ENCODE measurements around the gene ANKRD63.

Gene ANKRD63

GRCh38 chr15:40280260-40281056 lies 2.4 kb downstream of the ANKRD63 start:
- H3K4me3 ChIP-seq (ENCODE audit: low read depth, low read length): no peak overlapping the region

GRCh38 chr15:40279437-40280141 lies 3.3 kb downstream of the ANKRD63 start:
- no peak overlapping the region for H3K4me3 ChIP-seq (ENCODE audit: low read depth, low read length)

- H3K4me3 ChIP-seq (ENCODE audit: low read depth, low read length): no peak overlapping the region
Measured at GRCh38 chr15:40278026-40278425, 4.8 kb downstream of the ANKRD63 start.

DNA sequence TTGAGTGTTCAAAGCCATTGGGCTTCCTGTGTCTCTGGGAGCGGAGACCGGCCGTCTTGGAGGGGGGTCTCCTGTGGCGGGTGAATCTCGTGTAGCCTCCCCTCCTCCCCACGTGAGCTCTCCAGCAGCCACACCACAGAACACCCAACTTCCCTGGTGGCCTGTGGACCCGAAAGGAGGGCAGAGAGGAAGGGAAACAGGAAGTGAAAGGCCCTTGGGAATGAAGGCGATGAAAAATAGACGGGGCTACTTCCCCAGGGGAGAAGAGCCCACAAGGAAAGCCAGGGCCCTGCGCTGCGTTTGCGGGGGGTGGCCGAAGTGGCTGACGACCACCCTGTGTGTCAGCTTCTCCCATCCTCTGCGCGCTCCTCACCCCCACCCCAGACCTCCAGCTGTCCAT lies 5.4 kb downstream of the ANKRD63 start:
- H3K4me3 ChIP-seq (ENCODE audit: low read depth, low read length): no peak overlapping the region

DNA sequence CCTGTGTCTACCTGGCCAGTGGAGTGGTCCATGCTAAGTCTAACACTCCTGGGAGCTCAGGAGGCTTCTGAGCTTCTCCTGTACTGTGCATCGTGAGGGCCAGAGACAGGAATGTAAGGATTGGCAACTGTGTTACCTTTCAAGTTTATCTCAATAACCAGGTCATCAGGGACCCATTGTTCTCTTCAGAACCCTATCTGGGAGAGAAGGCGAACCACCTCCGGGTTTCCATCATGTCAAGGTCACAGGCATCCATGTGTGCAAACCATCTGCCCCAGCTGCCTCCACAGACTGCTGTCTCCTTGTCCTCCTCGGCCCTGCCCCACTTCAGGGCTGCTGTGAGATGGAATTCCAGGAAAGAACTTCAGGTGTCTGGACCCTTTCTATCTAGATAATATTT lies 5.9 kb downstream of the ANKRD63 start:
- H3K4me3 ChIP-seq (ENCODE audit: low read depth, low read length): no peak overlapping the region

- no peak overlapping the region for H3K4me3 ChIP-seq (ENCODE audit: low read depth, low read length)
Measured at GRCh38 chr15:40275954-40276353, 6.9 kb downstream of the ANKRD63 start.

DNA sequence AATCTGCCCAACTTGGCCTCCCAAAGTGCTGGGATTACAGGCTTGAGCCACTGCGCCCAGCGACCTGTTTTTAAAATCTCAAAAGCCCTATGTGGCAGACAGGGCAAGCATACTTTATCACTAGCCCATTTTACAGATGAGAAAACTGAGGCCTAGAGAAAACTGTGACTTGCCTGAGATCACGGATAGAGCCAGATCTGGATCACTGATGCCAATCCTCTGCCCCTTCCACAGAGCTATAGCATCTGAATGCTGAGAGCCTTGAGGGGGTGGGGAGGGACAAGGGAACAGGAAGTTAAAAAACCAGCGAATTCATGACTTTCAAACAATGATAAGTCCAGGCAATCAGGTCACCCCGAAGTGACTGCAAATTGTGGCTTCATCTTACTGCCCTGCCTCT lies 7.3 kb downstream of the ANKRD63 start:
- H3K4me3 ChIP-seq (ENCODE audit: low read depth, low read length): no peak overlapping the region

GRCh38 chr15:40274350-40275274 lies 8.3 kb downstream of the ANKRD63 start:
- H3K4me3 ChIP-seq (ENCODE audit: low read depth, low read length): no peak overlapping the region

DNA sequence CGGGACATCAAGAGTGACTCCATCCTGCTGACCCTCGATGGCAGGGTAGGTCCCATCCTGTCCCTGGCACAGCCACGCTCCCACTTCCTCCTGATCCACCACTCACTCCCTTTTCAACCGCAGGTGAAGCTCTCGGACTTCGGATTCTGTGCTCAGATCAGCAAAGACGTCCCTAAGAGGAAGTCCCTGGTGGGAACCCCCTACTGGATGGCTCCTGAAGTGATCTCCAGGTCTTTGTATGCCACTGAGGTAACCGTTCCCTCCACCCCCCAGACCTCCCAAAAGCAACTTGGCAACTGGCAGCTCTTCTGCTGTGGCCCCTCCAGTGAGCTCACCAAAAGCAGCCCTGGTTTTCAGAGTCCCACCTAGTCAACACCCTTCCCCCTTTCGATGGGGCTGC lies 9.4 kb downstream of the ANKRD63 start:
- no peak overlapping the region for H3K4me3 ChIP-seq (ENCODE audit: low read depth, low read length)

DNA sequence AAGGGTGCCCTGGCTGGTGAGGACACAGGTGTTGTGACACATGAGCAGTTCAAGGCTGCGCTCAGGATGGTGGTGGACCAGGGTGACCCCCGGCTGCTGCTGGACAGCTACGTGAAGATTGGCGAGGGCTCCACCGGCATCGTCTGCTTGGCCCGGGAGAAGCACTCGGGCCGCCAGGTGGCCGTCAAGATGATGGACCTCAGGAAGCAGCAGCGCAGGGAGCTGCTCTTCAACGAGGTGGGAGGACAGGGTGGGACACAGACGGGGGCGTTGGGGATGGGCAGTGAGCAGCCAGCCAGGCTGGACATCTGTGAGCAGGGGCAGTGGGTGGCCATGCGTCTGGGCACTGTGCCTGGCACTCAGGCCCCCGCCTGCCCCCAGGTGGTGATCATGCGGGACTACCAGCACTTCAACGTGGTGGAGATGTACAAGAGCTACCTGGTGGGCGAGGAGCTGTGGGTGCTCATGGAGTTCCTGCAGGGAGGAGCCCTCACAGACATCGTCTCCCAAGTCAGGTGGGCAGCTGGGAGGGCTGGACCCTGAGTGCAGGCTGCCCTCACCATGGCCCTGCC lies 10.3 kb downstream of the ANKRD63 start:
- no peak overlapping the region for H3K4me3 ChIP-seq (ENCODE audit: low read depth, low read length)

- H3K4me3 ChIP-seq (ENCODE audit: low read depth, low read length): no peak overlapping the region
Measured at GRCh38 chr15:40271685-40272484, 11.0 kb downstream of the ANKRD63 start.

DNA sequence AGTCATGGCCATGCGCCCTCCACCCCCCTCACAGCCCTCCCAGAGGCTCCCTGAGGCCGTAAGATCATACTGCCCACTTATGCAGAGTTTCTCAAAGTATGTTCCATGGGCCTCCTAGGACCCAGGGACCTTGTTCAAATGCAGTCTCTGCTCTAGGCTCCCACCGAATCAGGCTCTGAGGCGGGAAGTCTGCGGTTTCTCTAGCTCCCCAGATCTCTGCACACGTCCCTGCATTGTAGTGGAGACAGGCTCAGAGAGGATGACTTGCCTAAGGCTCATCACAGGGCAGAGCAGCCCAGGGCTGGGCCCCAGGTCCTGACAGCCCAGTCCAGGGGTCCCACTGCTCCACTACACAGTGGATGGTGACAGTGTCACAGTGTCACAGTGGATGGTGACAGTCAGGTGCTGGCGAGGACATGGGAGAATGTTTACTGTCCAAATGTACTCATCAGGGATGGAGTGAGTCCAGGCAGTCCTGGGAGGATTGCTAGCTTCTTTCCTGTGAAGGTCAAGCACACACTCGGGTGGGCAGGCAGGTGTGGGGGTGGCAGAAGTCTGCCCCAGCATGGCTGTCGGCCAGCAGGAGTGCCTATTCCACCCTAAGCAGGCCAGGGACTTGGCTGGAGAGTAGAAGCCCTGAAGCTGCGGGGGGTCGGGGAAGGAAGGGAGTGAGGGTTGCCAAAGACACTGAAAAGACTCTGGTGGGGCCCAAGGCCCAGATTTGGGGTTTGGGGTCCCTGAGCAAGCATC lies 12.4 kb downstream of the ANKRD63 start:
- no peak overlapping the region for H3K4me3 ChIP-seq (ENCODE audit: low read depth, low read length)

GRCh38 chr15:40269604-40270003 lies 13.3 kb downstream of the ANKRD63 start:
- H3K4me3 ChIP-seq (ENCODE audit: low read depth, low read length): no peak overlapping the region

DNA sequence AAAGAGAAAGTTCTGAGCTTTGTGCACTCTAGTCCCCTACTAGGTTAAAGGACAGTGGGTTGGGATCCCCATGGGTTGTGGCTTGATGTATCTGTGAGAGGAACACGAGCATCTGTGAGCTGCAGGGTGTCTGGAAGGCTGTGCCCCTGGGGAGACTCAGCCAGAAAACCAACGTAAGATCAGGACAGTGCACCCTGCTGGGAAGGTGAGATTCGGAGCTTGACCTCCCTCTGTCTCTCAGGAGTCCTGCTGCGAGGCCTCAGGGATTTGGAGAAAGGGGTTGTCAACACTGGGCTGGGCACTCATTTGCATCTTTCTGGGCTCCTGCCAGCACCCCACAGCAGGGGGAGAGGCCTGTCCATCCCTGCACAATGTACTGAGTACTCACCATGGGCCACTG lies 15.2 kb downstream of the ANKRD63 start:
- H3K4me3 ChIP-seq (ENCODE audit: low read depth, low read length): no peak overlapping the region

- H3K4me3 ChIP-seq (ENCODE audit: low read depth, low read length): no peak overlapping the region
Measured at GRCh38 chr15:40266828-40267304, 16.0 kb downstream of the ANKRD63 start.

- H3K4me3 ChIP-seq (ENCODE audit: low read depth, low read length): no peak overlapping the region
Measured at GRCh38 chr15:40265875-40266274, 17.0 kb downstream of the ANKRD63 start.

DNA sequence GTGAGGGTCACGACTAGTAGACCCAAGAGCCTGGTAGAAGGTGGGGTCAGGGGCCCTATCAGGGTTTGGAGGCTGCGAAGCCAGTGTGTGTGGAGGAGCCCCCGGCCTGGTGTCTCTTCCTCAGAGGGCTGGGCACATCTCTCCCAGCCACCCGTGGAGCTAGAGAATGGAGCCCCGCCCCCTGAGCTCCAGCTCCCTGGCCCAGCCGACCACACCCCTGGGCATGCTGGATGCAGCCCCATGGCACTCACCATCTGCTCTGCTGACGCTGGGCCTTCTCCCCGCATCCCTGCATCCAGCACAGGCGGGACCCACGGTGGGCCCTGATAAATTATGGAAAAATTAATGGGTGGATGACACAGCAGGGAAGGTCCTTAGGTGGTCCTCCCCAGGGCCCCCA lies 17.5 kb downstream of the ANKRD63 start:
- no peak overlapping the region for H3K4me3 ChIP-seq (ENCODE audit: low read depth, low read length)

DNA sequence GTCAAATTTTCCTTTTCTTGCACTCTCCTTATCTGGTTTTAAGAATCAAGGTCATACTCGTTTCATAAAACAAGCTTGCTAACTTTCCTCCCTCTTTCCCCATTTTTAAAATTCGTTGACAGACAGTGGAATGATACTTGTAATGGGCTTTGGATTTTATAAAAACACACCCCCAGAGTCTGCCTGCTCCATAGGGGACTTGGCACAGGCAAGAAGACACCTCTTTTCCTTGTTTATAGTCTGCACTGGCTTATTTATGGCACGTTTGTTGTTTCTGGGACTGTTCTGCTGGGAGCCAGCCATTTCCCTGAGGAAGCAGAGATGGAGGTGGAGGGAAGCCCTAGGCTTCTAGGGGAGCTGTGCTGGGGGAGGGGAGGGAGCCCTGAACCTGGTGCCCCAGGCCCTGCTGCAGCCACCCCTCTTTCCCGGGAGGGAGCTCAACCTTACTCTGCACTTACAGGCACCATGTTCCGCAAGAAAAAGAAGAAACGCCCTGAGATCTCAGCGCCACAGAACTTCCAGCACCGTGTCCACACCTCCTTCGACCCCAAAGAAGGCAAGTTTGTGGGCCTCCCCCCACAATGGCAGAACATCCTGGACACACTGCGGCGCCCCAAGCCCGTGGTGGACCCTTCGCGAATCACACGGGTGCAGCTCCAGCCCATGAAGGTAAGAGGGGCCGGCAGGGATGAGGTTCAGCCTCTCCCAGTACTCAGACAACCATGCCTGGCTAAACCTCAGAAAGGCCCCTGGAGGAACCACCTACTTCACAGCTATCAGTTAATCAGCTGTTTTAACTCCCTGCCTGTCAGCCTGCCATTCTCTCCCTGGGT lies 18.3 kb downstream of the ANKRD63 start:
- no peak overlapping the region for H3K4me3 ChIP-seq (ENCODE audit: low read depth, low read length)

Data from iPS-11a (cell line).